GM13976 (cell line): Measurements from ENCODE around the gene RNF150.

Experiments used
- DNase-seq: peaks from one replicate; pipeline ENCODE4 v3.0.0; 2012; ENCODE audit warnings: low spot score
- CTCF ChIP-seq: IDR thresholded peaks from 2 replicates; pipeline ENCODE4 v1.5.1; 2012; ENCODE audit warnings: borderline replicate concordance, mild to moderate bottlenecking; ENCODE audit not compliant: insufficient read depth; ENCODE audit errors: extremely low read depth, missing control alignments, control extremely low read depth
- in situ Hi-C: fragments of 300-500 bp; cut with MboI; formaldehyde crosslinking; loops from one replicate; pipeline ENCODE4 v1.12.0; 2022; ENCODE audit warnings: low sequenced_read_pairs, mixed read lengths, inconsistent platforms; ENCODE audit not compliant: unreplicated experiment

The RNF150 gene

GRCh38 chr4:141102367-141102766, 30.9 kb downstream of the RNF150 start:
- no peak for TF ChIP-seq CTCF
- no peak for DNase-seq
- in situ Hi-C loops: no loop called here

DNA sequence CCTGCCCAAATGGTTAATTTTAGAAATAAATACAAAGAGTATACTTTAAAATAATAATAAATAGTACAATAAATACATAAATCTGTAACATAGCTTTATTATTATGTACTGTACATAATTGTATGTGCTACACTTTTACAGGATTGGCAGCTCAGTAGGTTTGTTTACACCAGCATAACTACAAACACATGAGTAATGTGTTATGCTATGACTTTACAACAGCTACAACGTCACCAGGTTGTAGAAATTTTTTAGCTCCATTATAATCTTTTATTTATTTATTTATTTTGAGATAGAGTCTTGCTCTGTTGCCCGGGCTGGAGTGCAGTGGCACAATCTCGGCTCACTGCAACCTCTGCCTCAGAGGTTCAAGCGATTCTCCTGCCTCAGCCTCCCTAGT, 31.8 kb downstream of the RNF150 start:
- no peak for TF ChIP-seq CTCF

DNA sequence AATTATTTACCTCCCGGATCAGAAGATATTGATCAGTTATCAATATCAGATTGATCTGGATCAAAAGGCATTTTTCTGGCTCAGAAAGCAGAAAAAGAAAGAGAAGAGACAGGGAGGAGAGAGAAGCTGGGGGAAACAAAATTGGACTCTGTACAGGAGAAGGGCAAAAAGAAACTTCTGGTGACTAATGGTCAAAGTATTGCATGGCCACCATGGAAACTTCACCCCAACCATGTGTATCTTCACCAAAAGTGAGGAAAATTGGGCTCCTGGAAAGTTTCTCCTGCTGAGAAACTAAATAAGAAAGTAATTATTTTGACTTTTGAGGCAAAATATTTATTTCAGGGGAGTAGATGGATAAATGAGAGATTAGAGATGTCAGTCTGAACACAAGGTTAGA, 33.9 kb downstream of the RNF150 start:
- no peak for TF ChIP-seq CTCF
- in situ Hi-C loops: no loop called here
- no peak for DNase-seq

More for the DNA sequence above, 31.8 kb downstream of the RNF150 start:
- no peak for DNase-seq
- in situ Hi-C loops: no loop called here

DNA sequence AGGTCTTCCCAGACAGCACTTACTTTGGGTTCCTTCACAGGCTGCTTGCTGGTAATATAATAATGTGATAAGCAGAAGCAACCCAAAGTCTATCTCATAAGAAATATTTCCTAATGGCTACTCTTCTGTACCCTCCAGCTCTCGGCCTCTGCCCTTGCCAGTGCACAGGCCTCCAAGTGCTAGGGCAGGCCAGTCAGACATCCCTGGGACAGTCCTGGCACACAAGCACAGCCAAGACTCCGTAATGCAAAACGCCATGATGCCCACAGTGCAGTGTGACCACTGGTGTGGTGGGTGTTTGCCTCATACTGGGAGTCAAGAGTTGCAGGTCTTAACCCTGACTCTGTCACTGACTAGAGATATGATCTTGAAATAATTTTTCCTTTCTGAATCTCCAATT, 35.1 kb downstream of the RNF150 start:
- in situ Hi-C loops: no loop called here
- no peak for TF ChIP-seq CTCF
- DNase-seq: no peak

DNA sequence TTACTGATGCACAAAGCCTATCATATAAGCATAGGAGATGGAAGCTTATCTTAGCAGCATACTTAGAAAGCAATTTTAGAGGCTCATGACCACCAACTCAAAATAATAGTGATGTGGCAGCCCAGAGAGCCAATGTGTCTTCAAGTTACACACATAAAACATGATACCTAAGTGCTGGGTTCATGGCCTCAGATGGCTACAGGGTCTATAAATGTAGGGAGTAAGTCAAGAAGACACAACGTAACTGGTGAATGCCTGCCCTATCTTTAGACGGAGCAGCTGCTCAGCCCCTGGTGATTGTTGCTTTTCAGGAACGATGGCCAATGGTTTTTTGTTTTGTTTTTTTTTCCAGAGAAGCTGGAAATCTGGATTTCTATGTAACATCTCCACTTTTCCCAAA, 42.8 kb downstream of the RNF150 start:
- in situ Hi-C loops: no loop called here
- no peak for DNase-seq
- TF ChIP-seq CTCF: no peak

DNA sequence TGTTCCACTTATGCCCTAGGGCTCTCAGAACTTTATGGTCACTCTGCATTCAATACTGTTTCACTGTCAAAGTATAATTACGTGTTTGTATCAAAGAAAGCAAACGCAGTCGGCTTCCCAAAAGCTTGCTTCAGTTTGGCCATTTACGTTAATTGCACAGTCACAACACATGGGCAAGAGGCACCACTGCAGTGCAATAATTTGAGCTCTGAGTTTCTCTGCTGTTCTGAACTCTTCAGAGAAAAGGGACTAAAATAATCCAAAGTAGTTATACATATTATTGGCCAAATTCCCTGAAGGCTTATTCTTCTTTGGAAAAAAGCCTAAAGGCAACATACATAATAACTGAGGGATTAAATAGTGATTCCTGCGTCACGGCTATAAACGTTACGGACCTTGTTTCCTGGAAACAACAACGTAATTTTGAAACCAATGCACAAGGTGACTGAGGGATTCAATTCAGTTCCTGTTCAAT, 51.3 kb downstream of the RNF150 start:
- in situ Hi-C loops: no loop called here
- no peak for DNase-seq
- no peak for TF ChIP-seq CTCF

DNA sequence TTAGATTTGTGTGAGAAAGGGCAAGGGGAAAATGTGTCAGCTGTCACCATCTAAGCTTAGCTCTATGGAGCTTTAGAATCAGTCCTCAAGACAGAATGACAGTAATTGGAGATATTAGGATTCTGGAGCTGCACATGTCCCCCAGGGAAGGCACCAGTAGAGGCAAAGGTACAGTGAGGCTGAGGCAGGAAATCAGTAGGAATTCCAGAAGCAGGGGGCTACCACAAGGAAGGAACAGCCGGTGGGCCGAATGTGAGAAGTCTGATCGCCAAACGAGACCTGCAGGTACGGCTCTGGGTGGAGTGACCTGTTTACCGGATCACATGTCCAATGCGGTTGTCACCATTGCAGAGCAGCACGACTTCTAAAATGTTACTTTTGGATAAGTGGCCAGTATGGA, 52.6 kb downstream of the RNF150 start:
- no peak for DNase-seq

More for the DNA sequence above, 52.6 kb downstream of the RNF150 start:
- TF ChIP-seq CTCF: no peak
- in situ Hi-C loops: no loop called here
